Stimulated activated CD8-positive, alpha-beta memory T cell treated with anti-CD3 and anti-CD28 coated beads, Interleukin-4, amount 100 ng/mL, for 48 hours (primary cell): Measurements from ENCODE around the gene MADD.

Source experiments
- DNase-seq: peaks from one replicate; pipeline ENCODE4 v3.0.0-alpha.2; 2020

MADD gene

GRCh38 chr11:47269829-47270305 lies at the start of gene MADD:
TSS of gene MADD (plus strand) at chr11:47270133.
- peak; percentile 92 for DNase-seq

DNA sequence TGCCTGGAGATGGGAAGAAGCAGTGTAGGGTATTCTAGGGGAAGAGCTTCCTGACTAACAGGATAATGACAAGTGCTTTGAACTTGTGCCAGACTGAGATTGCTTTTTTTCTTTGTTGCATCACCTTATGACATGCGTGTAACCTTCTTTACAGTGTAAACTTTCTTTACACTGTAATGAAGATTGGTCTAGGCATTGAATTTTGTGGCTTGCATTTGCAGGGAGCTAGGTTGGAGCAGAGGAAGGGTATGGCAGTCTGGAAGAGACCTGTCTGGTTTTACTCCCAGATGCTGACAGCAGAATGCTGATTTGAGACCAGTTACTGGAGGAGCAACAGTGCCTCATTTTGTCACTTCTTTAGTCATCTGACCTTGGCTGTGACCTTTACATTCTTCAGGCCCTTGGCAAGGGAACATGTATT lies 49.5 kb upstream of the MADD start:
- no peak for DNase-seq

DNA sequence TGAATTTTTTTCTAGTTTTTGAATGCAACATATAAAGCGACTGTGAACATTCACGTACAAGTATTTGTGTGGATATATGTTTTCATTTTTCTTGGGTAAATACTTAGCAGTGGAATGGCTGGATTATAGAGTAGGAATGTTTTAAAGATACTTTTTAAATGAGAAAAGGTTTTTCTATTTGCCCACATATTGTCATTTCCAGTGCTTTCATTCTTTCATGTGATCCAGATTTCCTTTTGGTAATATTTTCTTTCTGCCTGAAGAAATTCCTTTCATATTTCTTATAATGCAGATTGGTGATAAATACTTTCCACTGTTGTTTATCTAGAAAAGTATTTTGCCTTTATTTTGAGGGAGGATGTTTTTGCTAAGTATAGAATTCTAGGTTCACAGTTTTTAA lies 47.2 kb upstream of the MADD start:
- DNase-seq, result no peak

DNA sequence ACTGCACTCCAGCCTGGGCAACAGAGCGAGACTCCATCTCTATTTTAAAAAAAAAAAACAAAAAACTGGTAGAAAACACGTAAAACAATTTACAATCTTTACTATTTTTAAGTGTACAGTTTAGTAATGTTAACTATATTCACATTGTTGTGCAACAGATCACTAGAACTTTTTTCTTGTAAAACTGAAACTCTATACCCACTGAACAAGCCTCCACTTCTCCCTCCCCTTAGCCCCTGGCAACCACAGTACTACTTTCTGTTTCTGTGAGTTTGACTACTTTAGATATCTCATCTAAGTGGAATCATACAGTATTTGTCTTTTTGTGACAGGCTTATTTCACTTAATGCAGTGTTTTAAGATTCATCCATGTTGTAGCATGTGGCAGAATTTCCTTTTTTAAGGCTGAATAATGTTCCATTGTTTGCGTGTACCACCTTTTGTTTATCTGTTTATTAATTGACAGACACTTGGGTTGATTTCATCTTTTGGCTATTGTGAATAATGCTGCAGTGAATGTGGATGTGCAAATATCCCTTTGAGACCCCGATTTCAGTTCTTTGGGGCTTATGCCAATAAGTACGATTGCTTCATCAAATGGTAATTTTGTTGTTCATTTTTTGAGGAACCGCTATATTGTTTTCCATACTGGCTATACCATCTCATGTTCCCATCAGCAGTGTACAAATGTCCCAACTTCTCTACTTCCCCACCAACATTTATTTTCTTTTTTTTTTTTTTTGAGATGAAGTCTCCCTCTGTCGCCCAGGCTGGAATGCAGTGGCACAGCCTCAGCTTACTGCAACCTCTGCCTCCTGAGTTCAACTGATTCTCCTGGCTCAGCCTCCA lies 44.2 kb upstream of the MADD start:
- peak; percentile 42 for DNase-seq

DNA sequence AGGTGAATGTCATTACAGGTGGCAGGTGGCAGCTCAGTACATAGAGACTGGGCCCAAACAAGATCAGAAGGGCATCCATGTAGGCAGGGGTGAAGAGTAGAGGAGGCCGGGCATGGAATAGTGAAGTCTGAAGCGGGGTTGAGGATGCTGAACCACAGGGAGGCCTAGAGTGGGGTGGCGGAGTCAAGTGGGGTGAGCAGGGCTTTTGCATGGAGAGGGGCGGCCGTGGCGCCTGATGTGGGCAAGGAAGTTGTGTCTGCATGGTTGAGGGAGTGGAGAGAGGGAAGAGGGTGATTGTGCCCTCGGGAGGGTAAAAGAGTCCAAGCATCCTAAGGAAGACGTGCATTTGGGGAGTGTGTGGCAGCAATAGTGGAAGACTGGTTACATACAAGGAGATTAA lies 40.8 kb upstream of the MADD start:
- no peak for DNase-seq

DNA sequence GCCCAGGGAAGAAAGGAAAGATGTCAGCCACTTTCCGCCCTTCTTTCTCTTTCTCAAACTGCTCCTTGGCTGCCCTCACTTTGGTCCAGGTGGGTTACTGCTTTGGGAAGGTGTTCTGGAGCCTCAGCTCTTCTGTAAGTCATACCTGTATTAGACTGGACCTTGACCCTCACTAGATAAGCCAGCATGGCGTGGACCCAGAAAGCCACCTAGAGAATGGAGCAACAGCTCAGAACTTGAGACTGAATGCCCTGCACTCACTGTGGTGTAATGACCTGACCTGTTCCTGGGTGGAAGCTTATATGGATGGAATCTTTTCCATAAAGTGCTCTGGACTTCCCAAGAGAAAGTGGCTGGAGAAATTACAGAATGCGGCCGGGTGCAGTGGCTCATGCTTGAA lies 36.9 kb upstream of the MADD start:
- DNase-seq, result no peak

DNA sequence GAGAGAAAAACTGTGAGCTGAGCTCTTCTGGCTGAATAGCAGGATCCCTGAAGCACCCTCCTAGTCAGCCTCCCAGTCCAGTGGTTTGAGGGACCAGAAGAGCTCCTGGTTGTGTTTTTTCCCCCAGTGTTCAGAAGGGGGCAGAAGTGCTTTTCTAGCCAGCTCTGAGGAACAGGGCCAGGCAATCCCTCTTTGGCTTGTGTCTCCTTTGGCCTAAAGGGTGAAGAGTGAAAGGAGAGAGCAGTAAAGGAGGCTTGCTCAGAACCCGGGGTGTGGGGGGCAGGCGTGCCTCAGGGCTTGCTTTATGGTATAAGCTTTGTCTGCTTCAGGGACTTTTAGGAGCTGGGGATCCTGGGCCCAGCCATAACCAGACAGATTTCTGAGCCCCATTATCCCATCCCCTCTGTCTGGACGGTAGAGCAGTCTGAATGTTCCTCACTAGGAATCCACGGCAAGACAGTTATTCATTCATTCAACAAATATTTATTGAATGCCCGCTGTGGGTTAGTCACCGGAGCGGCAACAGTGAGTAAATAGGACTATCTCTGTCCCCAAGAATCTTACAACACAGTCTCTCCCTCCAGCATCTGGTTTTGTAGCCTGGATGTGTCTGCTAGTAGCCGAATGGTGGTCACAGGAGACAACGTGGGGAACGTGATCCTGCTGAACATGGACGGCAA lies 35.8 kb upstream of the MADD start:
- DNase-seq, result no peak

DNA sequence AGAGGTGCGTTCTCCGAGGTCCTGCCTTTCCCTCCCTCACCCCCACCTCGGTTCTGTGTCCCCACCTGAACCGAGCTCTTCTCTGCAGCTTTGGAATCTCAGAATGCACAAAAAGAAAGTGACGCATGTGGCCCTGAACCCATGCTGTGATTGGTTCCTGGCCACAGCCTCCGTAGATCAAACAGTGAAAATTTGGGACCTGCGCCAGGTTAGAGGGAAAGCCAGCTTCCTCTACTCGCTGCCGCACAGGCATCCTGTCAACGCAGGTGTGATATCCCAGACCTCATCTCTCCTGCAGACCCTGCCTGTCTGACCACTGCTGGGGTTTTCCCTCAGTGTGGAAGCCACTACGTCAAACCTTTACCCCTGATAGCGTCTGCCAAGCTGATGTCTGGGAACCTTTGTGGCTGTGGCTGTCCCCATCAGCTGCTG lies 35.2 kb upstream of the MADD start:
- peak; percentile 48 for DNase-seq

DNA sequence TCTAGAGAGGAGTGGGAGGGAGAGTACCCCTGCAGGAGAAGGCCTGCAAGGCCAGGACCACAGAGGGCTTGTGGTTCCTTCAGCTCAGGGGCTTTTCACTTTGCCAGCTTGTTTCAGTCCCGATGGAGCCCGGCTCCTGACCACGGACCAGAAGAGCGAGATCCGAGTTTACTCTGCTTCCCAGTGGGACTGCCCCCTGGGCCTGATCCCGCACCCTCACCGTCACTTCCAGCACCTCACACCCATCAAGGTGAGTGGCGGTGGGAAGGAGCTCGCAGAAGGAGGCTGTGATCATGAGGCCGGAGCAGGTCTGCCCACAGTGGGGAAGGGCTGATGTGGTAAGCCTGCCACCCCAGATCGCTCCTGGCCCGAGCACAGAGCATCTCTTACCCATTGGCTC lies 34.8 kb upstream of the MADD start:
- no peak for DNase-seq

- DNase-seq, result no peak
Measured at GRCh38 chr11:47236482-47236881, 33.5 kb upstream of the MADD start.

- DNase-seq, result no peak
Measured at GRCh38 chr11:47239852-47240251, 30.1 kb upstream of the MADD start.

DNA sequence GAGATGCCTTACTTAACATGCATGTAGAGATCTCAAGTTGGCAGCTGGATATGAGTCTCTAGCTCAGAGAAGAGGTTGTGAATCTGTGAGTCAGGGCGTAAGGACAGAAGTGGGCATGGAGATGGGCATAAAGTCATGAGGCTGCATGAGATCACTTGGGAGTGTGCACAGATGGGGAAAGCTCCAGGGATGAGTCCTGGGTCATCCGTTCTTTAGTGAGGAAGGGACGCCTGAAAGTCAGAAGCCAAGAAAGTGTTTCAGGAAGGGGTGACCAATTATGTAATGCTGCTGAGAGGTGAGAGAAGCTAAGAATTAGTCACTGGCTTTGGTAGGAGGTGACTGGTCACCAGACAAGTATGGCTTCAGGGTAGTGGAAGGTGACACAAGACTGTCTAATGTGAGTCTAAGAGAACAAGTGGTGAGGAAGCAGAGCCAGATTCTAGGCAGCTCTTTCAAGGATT lies 28.1 kb upstream of the MADD start:
- no peak for DNase-seq

- DNase-seq, result no peak
Measured at GRCh38 chr11:47242596-47243192, 27.2 kb upstream of the MADD start.

GRCh38 chr11:47243454-47243853 lies 26.5 kb upstream of the MADD start:
- DNase-seq, result no peak

GRCh38 chr11:47244448-47245350 lies 25.2 kb upstream of the MADD start:
- DNase-seq, result no peak

DNA sequence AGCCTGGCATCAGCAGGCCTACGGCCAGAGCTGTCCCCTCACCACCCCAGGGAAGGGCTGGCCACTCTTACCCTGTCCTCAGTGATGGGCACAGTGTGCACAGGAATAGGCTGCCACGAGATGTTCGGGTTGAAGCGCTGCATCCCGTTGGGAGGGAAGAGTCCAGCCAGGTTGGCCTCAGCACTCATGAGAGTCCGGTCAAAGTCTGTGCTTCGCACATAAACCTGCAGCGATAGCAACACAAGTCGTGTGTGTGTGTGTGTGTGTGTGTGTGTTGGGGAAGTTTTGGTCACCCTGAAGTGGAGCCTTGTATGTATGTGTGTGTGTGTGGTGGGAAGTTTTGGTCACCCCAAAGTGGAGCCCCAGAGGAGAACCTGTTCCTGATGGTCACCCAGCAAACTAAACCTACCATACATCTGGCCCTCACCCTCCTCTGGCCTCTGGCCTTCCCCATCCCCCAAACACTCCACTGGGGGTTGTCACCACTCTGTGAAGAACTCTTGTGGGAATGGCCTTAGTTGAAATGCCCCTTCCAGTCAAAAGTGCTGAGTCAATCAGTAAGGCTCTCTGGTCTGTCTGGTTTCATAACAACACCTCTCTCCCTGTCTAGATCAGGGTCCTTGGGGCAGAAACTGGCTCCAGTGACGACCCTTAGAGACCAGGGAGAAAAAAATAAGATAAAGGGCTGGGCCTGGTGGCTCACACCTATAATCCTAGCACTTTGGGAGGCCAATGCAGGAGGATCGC lies 24.1 kb upstream of the MADD start:
- DNase-seq, result no peak

- no peak for DNase-seq
Measured at GRCh38 chr11:47247502-47247901, 22.4 kb upstream of the MADD start.

DNA sequence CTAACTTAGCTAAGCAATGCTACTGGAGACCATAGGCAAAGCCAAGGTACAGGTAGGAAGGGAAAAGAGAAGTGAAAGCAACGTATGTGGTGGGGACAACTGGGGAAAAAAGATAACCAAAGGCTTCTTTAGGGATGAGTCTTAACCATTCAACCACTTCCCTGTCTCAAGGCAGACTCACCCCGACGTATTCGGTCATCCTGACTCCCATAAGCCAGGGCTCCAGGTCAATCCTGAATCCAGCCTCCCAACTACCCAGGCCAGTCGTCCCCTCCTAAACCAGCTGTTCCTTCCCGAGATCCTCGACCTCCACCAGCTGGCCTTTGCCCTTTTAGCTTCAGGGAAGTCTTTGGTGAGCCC lies 21.6 kb upstream of the MADD start:
- no peak for DNase-seq

DNA sequence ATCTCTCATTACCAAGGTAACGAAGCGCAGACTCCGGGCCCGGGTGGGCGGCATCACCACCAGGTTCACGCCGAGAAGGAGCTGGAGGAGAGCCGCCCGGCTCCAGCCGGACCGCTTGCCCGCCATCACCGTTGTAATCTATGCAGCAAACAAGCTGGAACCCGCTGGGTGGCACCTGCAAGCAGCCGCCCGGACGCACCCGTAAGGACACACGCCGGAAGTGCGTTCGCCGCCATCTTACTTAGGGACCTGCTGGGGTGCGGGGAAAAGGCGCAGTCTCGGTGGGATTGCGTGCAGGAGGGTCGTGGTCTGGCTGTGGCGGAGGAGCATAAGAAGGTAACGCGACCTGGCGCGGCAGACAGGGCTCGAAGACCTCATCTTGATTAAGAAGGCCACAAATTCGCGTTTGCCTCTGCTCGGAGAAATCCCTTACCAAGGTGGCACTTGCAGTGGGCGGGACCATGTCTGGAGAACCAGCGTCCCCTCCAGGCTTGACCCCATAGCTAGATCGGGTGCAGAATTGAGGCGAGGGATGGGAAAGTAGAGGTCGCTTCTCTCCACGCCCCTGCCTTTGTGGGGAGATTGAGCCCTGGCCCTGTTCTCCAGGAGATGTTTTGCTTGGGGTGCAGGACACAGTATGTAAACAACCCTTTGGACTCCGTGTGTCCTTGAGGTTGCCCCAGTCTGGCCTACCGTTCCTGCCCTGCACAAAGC lies 21.1 kb upstream of the MADD start, which contains the start of gene ACP2:
ACP2 (minus strand) TSS at position 151 of the 714 bp plus-strand sequence; CDS start at position 126, 25 bp downstream.
- DNase-seq, result peak; percentile 90

- DNase-seq, result no peak
Measured at GRCh38 chr11:47249378-47249715, 20.6 kb upstream of the MADD start.

DNA sequence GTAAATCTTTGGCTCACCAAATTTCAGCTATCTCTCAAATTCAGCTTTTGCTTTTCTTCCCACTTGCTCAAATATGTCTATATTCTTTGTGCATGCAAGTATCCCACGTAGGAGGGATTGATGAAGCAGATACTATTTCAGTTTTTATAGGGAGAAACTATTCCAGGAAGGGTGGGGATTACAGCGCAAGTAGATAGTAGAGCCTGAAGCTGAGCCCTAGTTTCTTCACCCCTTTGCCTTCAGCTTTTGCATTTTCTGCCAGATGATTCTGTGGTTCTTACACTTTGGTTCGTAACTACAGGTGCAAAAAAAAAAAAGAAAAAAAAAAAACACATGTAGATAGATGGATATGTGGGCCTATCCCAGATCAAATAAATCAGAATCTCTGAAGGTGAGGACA lies 18.2 kb upstream of the MADD start:
- no peak for DNase-seq
